DMS79 treated with DMSO at 0.1 percent for 48 hours (cell line): ENCODE measurements around the gene ARMC6.
"Not testable (repeated sequence)": the region's sequence is repeated elsewhere in the genome, so short reads cannot be mapped to it uniquely, and the experiment has no call there.

ENCODE experiments used
- DNase-seq: peaks from one replicate; lab custom pipeline; 2025; lab: John Stamatoyannopoulos, UW

ARMC6 gene

GRCh38 chr19:19023376-19023775, 10.0 kb upstream of the ARMC6 start:
- not testable (repeated sequence) for DNase-seq

GRCh38 chr19:19025861-19026260, 7.5 kb upstream of the ARMC6 start:
- no peak for DNase-seq

GRCh38 chr19:19026299-19026971, 7.0 kb upstream of the ARMC6 start:
- DNase-seq: no peak

GRCh38 chr19:19027228-19027627, 6.2 kb upstream of the ARMC6 start:
- DNase-seq: no peak

GRCh38 chr19:19028526-19028925, 4.9 kb upstream of the ARMC6 start:
- no peak for DNase-seq

- no peak for DNase-seq
Measured at GRCh38 chr19:19031891-19032290, 1.5 kb upstream of the ARMC6 start.

- peak; percentile 94 for DNase-seq
Measured at GRCh38 chr19:19032420-19033175, 805 bp upstream of the ARMC6 start.

GRCh38 chr19:19033176-19033425, 302 bp upstream of the ARMC6 start:
- no peak for DNase-seq

GRCh38 chr19:19034204-19034624, 811 bp downstream of the ARMC6 start:
- peak; percentile 61 for DNase-seq

GRCh38 chr19:19039901-19040300, 6.5 kb downstream of the ARMC6 start:
- DNase-seq: no peak

- no peak for DNase-seq
Measured at GRCh38 chr19:19040417-19040816, 7.0 kb downstream of the ARMC6 start.

- no peak for DNase-seq
Measured at GRCh38 chr19:19042732-19043280, 9.4 kb downstream of the ARMC6 start.

GRCh38 chr19:19043481-19043880, 10.1 kb downstream of the ARMC6 start:
- no peak for DNase-seq

GRCh38 chr19:19043881-19044280, 10.5 kb downstream of the ARMC6 start:
- no peak for DNase-seq

GRCh38 chr19:19049406-19049805, 16.0 kb downstream of the ARMC6 start:
- no peak for DNase-seq

- no peak for DNase-seq
Measured at GRCh38 chr19:19050104-19050503, 16.7 kb downstream of the ARMC6 start.

- no peak for DNase-seq
Measured at GRCh38 chr19:19050731-19051130, 17.3 kb downstream of the ARMC6 start.

- no peak for DNase-seq
Measured at GRCh38 chr19:19051478-19052213, 18.2 kb downstream of the ARMC6 start.

GRCh38 chr19:19052921-19053320, 19.5 kb downstream of the ARMC6 start:
- no peak for DNase-seq

GRCh38 chr19:19053508-19054314, 20.3 kb downstream of the ARMC6 start:
- DNase-seq: no peak

GRCh38 chr19:19054315-19054938, 21.0 kb downstream of the ARMC6 start:
- DNase-seq: no peak
